ENCODE data around the gene FOXP2.

FOXP2 gene

DNA sequence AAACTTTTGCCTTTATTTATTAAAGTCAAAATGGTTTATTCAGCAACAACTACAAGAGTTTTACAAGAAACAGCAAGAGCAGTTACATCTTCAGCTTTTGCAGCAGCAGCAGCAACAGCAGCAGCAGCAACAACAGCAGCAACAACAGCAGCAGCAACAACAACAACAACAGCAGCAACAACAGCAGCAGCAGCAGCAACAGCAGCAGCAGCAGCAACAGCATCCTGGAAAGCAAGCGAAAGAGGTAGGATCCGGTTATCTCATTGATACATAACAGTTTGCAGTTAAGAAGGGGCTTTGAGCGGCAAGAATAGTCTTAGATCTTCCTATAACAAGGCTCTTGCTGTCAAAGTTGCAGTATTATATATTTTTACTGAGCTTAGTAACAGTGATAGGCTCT, 215.1 kb downstream of the FOXP2 start:
- TF ChIP-seq, protein P1, sequence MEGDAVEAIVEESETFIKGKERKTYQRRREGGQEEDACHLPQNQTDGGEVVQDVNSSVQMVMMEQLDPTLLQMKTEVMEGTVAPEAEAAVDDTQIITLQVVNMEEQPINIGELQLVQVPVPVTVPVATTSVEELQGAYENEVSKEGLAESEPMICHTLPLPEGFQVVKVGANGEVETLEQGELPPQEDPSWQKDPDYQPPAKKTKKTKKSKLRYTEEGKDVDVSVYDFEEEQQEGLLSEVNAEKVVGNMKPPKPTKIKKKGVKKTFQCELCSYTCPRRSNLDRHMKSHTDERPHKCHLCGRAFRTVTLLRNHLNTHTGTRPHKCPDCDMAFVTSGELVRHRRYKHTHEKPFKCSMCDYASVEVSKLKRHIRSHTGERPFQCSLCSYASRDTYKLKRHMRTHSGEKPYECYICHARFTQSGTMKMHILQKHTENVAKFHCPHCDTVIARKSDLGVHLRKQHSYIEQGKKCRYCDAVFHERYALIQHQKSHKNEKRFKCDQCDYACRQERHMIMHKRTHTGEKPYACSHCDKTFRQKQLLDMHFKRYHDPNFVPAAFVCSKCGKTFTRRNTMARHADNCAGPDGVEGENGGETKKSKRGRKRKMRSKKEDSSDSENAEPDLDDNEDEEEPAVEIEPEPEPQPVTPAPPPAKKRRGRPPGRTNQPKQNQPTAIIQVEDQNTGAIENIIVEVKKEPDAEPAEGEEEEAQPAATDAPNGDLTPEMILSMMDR (IDR thresholded peaks at IDR 0.05; ENCODE audit: low read depth, low read length) = no peak
- H3K4me3 ChIP-seq (ENCODE audit: low read depth, low read length) = no peak overlapping the region

DNA sequence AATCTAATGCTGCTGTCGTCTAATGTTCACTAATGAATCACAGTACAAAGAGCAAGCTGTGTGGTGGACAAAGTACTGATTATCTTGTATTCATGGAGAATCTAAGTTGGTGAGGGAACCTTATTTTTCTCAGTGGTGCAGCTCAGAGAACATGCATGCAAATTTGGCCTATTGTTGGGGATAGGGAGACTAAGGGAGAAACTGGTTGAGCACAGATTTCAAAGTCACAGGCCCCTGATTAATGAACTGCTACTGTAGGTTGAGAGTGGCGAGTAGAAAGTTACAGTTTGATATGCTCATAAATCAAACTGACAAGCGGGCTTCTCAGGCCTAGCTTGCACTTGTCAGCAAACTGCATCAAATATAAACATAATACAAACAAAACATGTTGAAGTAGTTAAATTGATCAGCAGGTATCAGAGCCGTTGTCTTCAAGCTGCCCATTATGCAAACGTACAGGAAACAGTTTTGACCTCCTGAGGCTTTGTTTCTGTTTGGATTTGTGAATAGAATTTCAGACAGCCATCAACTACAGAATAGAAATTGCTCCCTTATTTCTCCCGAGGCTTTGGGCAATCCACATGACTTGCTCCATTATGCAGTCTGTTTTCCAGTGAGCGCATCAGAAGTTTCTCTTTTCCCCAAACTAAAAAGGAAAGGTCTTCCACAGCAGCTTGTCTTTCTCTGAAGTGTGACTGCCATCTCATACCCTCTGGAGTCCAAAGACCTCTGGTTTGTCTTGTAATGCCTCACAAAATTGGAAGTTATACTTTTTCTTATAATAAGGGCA, 215.8 kb downstream of the FOXP2 start:
- H3K4me3 ChIP-seq (ENCODE audit: low read depth, low read length) = no peak overlapping the region
- TF ChIP-seq, protein P1 (IDR thresholded peaks at IDR 0.05; ENCODE audit: low read depth, low read length) = no peak

DNA sequence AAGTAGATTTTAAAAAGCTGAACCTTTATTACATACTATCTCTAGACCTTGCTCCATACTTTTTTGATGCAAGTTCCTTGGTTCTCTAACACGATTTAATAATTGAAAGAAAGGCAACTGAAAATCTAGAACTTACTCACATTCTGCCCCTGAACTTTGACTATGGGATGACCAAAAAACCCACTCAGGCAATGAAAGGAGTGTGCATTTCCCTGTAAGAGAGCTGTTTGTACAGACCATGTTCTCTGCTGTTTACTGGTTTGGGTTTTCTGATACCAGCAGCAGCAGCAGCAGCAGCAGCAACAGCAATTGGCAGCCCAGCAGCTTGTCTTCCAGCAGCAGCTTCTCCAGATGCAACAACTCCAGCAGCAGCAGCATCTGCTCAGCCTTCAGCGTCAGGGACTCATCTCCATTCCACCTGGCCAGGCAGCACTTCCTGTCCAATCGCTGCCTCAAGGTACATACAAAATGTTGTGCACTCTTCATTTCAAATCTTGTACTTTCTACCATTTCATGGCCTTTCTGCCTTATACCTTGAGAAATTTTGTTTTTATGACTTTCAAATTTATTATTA, 216.7 kb downstream of the FOXP2 start:
- no peak overlapping the region for H3K4me3 ChIP-seq (ENCODE audit: low read depth, low read length)
- TF ChIP-seq, protein P1 (IDR thresholded peaks at IDR 0.05; ENCODE audit: low read depth, low read length) = no peak

DNA sequence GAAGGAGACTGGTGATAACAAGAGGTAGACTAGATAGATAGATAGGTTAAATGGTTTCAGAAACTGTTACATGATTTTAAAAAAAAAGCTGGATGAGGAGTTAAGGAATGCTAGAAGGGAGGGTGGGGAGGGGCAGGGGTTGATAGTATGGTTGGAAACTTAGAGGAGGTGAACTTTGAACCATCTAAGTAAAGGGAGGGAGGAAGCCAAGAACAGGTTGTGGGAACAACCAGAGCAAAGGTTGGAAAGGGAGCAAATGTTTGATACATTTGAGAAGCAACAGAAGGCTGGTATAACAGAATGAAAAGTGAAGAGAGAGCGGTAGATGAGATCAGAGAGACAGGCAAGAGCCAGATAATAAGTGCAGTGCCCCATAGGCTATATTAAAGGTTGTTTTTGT, 224.8 kb downstream of the FOXP2 start:
- TF ChIP-seq, protein P1 (IDR thresholded peaks at IDR 0.05; ENCODE audit: low read depth, low read length) = no peak
- no peak overlapping the region for H3K4me3 ChIP-seq (ENCODE audit: low read depth, low read length)

DNA sequence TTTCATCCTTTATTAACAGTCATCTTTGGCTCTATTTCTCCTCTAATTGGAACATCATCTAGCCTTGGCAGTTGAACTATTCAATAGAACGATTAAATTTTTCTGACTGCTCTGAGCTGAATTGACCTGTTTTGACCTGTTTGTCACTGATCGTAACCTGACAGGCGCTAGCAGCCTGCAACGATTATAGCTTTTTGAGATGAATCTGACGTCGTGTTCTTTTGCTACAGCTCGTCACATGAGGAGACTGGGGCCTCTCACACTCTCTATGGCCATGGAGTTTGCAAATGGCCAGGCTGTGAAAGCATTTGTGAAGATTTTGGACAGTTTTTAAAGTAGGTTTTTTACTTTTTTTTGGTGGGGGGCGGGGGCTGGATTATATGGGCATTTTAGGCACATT, 229.8 kb downstream of the FOXP2 start:
- H3K4me3 ChIP-seq (ENCODE audit: low read depth, low read length) = no peak overlapping the region
- TF ChIP-seq, protein P1 (IDR thresholded peaks at IDR 0.05; ENCODE audit: low read depth, low read length) = no peak

DNA sequence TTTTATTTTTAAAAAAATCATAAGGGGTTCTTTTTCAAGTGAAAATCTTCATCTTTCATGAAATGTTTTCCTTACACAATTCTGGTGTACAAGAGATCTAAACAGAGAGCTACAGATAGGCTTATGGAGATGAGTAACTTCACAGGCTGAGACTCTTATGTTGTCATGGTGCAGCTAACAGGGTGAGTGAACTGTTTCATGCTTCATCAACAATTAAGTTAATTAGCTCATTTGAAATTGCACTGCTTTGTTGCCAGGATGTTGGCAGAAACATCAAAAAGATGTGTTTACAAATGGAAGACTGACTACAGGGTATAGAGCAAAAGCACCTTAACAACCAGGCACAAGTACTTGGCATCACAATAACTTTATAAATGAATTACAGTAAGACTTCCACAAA, 230.8 kb downstream of the FOXP2 start:
- H3K4me3 ChIP-seq (ENCODE audit: low read depth, low read length) = no peak overlapping the region
- TF ChIP-seq, protein P1 (IDR thresholded peaks at IDR 0.05; ENCODE audit: low read depth, low read length) = no peak

DNA sequence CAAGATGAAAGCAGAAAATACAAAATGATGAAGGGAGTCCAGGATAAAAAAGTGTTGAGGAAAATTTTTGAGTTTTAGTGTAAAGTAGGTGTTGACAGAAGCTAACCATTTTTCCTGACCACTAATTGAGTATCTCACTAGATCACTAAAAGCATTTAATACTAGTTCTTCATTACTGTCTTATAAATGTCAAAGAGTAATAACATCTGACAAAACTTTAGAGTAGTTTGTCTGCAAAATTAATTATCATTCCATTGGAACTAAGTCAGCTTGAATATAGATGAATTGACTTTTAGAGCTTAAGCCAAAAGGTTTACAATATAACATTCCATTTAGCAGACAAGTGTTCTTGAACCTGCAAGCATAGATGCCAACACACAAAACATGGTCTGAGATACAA, 232.9 kb downstream of the FOXP2 start:
- TF ChIP-seq, protein P1 (IDR thresholded peaks at IDR 0.05; ENCODE audit: low read depth, low read length) = no peak
- H3K4me3 ChIP-seq (ENCODE audit: low read depth, low read length) = no peak overlapping the region
